HG03342 (cell line): ENCODE data around the gene ZGLP1.
"Not testable (repeated sequence)": the region's sequence is repeated elsewhere in the genome, so short reads cannot be mapped to it uniquely, and the experiment has no call there.

Experiments
- ATAC-seq: cut with Tn5 transposase; IDR thresholded peaks from one replicate; pipeline ENCODE4 v1.9.1; 2021; ENCODE audit warnings: mild to moderate bottlenecking, moderate library complexity; ENCODE audit not compliant: unreplicated experiment

The ZGLP1 gene

DNA sequence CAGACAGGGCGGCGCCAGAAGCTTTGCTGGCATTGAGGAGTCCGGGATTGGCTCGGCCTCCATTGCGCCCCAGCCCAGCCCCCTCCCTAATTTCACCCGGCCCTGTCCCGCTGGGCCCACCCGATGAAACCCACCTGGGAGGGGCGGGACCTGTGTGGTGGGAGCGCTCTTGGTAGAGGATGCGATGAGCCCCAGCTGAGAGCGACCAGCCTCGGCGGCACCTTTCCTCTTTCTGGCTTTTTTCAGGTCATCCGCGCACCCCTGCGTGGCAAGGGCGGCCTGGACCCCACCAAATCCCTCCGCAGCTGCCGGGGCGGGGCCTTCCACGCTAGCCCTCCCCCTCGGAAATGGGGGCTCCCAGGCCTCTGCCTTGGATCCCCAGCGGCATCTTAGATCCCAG, at the start of gene ZGLP1:
TSS of gene ZGLP1 (minus strand) at position 393 of the 400 bp plus-strand sequence.
- no peak for ATAC-seq

DNA sequence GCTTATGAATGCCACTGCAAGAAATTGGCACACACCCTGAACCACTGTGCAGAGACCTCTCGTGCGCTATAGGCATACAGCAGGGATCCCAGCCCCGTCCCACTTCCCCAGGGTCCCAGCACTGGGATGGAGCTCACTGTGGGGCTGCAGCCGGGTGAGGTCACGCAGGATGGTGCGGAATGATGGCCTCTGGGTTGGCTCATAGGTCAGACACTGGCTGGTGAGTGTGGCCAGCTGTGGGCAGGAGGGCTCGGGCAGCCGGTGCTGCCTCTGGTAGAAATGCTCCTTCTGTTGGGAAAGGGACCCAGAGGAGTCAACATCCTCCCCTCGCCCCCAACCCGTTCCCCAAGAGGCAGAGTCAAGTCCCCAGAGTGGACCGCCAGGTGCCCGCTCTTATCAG, 46.8 kb upstream of the ZGLP1 start:
- ATAC-seq, result no peak

DNA sequence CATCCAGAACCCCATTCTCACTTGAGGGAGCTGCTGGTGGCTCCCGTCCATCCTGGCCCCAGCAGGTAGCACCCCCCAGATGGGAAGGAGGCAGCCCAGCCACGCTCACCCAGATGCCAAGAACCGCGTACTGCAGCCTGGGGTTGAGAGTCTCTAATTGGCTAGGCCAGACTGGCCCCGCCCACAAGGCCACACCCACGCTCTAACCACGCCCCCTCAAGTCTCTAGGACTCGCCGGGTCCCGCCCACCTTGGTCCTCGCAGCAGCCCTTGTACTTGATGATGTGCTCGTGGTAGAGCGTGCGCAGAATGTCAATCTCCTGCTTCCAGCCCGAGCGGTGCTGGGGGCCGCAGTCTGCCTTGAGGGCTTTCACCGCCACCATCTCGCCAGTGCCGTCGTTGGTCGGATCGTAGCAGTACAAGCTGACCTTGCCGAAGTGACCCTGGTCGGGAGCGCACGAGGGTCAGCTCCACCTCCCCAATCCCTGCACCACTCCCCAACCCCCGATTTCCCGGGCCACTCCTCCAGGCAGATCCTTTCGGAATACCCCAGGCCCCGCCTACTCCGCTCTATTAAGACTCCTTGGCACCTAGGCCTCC, 44.3 kb upstream of the ZGLP1 start:
- no peak for ATAC-seq

DNA sequence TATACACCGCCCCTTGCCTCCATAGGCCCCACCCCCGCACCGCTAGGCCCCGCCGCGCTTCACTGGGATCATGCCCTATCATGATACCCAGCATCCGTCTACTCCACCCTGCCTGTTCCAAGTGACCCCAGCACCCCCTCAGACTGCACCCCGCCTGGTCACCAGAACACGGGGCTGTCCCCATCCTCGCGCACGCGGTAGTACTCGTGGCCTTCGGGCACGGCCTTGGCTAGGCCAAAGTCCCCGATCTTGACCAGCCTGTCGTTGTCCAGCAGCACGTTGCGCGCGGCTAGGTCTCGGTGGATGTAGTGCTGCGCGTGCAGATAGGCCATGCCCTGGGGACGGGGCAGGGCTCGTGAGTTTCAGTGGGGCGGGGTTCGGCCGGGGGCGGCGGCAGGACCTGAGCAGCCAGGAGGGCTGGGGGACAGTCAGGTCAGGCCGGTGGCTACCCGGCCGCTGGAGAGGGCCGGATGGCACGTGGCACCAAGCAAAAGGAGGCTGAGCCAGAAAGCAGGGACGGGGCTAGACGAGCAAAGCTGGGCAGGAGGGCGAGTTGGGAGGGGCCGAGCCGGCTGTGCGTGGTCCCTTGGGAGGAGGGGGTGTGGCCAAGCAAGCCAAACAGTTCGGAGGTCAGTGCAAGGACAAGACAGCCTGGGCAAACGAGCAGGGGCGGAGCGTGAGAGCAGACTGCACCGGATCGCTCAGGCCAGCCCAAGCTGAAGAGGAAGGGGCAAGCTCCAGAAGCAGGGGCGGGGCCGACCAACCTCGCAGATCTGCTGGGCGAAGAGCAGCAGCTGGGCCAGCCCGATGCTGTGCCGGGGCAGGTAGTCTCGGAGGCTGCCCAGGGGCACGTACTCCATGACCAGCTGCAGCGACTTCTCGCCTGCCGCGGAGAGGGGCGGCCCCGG, 43.4 kb upstream of the ZGLP1 start:
- ATAC-seq, result no peak

DNA sequence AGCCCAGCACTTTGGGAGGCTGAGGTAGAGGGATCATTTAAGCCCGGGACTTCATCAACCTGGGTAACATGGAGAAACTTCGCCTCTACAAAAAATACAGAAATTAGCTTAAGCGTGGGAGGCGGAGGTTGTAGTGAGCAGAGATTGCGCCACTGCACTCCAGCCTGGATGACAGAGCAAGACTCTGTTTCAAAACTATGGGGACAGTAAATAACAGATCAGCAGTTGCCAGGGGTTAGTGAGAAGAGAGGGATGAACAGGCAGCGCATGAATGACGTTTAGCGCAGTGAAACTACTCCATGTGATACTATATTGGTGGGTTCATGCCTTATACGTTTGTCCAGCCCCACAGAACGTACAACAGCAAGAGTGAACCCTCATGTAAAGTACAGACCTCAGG, 36.9 kb upstream of the ZGLP1 start:
- ATAC-seq, result no peak

DNA sequence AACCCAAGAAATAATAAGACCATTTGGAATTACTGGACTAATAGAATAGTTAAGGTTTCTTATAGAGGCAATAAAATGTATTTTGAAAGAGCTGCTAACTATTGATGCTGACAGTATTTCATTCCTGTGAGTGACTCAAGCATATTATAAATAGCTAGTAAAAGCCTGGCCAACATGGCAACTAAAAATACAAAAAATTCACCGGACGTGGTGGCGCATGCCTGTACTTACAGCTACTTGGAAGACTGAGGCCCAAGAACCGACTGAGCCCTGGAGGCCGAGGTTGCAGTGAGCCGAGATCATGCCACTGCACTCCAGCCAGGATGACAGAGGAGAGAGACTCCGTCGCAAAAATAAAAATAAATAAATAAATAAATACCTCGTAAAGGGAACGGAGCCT, 35.2 kb upstream of the ZGLP1 start:
- no peak for ATAC-seq

DNA sequence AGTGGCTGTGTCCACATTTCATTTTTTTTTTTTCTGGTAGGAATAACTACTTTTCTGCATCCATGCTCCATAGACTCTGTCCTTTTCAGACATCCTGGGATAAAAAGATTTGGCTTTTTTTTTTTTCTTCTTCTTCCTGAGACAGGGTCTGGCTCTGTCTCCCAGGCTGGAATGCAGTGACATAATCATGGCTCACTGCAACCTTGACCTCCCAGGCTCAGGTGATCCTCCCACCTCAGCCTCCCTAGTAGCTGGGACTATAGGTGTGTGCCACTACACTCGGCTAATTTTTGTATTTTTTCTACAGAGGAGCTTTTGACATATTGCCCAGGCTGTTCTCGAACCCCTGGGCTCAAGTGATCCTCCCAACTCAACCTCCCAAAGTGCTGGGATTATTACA, 33.9 kb upstream of the ZGLP1 start:
- ATAC-seq, result no peak

DNA sequence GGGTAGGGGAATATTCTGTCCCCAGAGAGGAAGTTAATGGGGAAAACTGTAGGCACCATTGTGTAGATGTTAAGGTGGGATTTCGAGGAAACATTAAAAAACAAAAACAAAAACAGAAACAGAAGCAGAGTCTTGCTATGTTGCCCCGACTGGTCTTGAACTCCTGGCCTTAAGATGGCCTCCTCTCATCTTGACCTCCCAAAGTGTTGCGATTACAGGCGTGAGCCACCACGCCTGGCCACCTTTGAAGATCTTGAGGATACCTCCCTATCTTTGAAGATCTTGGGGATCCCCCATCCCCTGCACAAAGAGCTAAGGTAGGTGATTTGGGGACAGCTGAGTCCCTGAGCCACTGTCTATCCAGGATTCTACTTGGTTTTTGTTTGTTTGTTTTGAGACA, 30.4 kb upstream of the ZGLP1 start:
- no peak for ATAC-seq

DNA sequence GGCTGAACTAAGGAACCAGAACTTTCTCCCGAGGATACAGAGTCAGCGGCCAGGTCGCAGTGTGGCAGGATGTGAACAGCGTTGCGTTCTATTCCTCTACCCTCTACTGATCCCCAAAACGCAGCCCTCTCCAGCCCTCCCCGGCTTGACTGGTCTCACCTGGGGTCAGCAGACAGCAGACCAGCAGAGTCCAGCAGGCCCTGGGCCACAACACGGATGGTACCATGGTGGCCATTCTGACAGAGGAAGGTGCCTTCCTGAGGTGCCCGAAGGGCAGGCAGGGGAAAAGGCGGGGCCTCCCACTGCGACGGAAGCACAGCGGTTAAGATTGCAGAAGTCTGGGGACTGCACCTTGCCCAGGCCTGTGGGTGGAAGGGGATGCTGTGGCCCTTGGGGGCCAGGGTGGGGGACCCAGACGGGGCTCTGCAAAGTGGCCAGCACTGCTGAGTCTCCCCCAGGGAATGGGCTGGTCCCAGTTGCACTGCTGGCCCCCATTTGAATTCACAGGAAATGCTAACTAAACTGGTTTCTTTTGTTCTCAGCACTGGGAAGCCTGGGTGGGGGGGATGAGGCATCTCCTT, 29.9 kb upstream of the ZGLP1 start, which contains the start of gene ICAM3:
TSS of gene ICAM3 (minus strand) at position 245 of the 581 bp plus-strand sequence. CDS start at position 235, 10 bp downstream.
- no peak for ATAC-seq

DNA sequence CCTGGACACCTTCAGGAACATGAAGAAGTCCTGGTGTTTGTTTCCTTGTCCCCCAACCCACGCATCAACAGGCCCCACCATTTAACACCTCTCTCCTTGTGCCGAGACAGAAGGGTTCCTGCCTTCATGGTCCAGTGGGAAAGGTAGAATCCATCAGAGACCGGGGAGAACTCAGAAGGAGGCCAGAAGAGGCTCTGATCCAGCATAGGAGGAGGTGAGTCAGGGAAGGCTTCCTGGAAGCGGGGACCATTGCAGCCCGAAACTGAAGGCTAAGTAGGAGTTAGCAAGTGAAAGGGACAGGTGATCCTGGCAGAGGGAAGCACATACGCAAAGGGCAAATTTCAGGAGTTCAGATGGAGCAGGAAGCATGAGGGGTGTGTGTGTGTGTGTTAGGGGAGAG, 29.3 kb upstream of the ZGLP1 start:
- ATAC-seq, result no peak

DNA sequence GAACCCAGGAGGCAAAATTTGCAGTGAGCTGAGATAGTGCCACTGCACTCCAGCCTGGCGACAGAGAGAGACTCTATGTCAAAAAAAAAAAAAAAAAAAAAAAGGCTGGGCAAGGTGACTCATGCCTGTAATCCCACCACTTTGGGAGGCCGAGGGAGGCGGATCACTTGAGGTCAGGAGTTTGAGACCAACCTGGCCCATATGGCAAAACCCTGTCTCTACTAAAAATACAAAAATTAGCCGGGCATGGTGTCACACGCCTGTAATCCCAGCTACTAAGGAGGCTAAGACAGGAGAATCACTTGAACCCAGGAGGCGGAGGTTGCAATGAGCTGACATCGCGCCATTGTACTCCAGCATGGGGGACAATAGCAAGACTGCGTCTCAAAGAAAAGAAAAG, 27.1 kb upstream of the ZGLP1 start:
- not testable (repeated sequence) for ATAC-seq

DNA sequence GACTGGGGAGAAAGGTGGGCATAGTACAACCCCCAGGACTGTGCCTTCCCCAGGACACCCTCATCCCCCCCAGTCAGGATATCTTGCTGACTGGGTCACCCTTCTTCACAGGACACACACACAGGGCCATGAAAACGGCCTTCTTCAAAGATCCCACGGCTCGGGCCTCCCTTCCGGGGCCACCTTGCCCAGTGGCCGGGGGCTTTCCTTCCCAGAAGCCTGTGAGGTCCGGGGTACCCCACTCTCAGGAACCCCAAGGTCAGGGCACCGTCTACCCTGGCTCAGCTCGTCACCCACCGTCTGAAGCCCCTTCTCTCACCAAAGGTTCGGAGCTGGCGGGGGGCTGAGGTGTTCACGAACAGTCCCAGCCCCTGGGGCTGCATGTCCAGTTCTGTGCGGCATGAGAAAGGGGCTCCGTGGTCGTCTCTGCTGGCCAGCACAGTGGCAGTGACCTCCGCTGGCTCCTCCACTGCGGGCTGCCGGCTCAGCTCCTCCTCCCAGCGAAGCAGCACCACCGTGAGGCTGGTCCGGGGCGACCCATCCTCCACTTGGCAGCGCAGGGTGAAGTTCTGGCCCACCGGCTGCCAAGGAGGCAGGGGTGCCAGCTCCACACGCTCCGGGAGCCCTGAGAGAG, 25.9 kb upstream of the ZGLP1 start:
- ATAC-seq, result no peak

DNA sequence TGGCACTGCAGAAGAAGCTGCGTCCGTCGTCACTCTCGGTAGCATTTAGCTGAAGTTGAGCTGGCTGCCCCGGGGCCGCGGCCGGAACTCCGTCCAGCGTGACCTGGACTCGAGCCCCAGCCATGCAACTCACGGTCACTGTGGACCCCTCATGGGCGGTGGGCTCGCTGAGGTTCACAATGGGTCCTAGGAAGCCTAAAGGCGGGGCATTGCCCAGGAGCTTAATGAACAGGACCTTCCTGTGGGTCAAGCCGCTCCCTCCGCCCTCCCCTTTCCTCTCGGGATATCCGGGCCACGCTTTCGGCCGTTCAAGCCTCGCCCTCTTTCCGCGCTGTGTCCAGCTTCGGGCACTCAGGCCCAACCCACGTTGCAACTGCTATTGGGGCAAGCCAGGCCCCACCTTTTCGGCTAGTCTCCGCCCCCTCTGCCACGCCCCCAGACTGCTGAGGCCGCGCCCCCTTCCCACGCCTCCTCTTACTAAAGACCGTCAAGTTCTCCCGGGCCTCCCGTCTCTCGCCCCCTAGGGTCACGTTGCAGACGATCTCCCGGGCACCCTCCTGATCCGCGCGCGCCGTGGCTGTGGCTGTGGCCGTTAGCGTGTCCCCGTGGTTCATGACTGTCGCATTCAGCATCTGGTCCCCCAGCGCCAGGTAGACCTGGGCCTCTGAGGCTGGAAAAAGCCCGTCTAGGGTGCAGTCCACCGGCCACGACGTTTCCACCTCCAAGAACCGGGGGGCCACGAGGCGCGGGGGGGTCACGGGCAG, 25.2 kb upstream of the ZGLP1 start:
- no peak for ATAC-seq

DNA sequence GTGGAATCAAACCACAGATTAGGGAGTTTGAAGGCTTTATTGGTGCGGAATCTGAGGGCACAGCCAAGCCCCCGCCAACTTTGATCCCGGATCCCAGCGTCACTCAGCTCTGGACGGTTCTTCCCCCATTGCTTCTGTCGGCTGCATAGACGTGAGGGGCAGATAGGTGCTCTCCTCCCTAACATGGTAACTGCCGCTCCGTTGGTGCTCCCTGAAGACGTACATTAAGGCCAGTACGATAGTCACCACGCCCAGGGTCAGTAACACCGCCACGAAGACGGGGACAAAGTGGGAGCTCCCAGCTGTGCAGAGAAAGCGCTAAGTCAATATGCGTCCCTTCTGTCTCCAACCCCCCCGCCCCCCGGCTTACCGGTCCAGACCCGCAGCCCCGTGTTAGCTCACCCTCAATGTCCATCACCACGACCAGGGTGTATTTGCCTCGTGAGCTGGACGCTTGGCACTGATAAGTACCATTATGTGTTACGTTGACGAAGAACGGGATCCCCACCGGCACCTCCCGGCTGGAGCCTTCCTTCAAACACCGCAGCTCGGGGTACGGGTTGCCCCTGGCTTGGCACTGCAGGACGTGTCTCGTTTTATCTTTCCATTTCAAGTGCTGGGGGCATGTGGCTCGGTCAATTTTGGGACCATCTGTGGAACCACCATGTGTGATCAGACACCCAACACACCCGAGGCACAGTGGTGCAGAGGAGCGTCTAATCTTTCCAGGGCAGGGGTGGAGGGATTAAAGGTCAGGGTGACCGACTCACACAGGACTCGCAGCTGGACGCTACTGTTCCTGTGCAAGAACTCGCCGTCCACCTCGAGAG, 24.4 kb upstream of the ZGLP1 start:
- ATAC-seq, result no peak

DNA sequence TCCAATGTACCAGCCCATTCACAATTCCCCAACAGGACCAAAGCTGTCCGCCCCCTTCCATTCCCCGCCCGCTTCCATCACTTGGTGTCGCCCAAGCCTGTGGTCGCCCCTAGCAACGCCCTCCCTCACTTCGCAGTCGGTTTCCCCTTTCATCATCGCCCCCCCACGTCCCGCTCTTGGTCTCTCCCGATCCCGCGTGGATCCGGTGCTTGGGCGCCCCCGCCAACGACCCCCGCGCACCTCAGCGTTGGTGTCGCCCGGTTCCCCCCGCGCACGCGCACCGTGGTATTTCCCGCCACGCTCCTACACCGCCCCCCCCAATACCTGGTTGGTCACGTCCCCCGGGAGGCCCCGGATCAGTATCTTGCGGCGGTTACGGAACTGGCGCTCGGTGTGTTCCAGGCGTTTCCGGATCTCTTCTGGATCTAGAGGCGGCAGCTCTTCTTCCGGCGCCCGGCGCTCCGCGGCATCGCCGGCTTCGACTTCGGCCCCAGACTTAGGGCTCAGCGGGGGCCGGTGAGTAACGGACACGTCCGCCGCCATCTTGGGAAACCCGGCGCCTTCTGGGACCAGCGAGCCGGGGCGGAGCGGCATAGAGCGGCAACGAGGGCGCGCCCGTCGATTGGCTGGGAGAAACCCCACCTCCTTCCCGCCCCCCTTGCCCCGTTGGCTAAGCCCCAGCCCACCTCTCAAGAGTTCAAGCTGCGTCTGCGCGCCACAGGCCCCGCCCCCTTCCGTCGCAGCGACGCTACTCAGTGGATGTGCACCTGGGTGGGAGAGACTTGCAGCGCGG, 23.5 kb upstream of the ZGLP1 start, which contains the start of gene RAVER1:
TSS of gene RAVER1 (minus strand) at position 565 of the 793 bp plus-strand sequence. CDS start at position 543, 22 bp downstream.
- ATAC-seq, result peak; percentile 90

DNA sequence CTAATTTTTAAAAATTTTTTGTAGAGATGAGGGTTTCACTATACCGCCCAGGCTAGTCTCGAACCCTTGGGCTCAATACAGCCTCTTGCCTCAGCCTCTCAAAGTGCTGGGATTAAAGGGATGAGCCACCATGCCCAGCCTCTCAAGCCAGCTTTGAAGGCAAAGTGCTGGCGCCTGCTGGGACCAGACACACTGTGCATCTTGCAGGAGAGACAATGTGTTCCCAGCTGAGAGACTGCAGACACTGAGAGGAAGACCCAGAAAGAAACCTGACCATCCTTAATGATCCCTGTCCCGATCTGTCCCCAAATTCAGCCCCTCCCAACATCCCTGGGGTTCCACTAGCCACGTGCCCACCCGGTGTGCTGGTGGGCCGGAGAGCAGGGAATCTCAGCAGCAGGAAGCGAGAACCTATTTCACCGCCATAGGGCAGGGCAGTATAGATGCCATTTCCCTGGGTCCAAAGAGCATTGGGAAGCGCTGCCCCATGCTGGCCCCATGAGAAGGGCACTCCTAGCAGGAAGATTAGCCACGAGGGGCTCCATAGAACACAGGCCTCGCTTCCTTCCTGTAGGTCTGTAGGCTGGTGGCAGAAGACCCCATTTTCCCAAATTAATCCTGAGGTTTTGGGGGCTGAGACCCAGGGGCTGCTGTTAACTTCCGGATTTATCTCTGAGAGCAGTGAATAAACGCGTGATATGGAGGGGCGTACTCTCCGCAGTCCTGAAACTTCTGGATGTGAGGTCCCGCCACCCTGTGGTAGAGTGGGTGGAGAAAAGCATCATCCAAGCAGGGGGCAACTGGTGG, 22.7 kb upstream of the ZGLP1 start:
- ATAC-seq, result peak; percentile 4

DNA sequence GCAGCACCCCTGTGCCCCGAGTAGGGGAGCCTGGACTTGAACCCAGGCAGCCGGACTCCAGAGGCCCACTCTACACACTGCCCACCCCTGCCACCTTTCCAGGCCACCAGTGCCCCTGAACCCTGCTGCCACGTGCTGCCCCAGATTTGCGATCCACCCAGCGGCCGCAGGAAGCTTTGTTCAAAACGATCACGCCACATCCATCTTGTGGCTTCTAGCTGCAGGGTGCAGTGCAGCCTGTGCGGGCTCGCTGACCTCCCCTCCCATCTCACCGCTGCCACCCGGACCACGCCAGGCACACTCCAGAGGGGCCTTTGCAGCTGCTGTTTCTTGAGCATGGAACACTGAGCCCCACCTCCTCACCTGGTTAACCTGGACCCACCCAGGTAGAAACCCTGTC, 19.9 kb upstream of the ZGLP1 start:
- ATAC-seq, result no peak
